ENCODE data around the gene ZNF516.
A peak's percentile ranks its signal among the peaks of the same experiment; 100 is the strongest.

The ZNF516 gene

DNA sequence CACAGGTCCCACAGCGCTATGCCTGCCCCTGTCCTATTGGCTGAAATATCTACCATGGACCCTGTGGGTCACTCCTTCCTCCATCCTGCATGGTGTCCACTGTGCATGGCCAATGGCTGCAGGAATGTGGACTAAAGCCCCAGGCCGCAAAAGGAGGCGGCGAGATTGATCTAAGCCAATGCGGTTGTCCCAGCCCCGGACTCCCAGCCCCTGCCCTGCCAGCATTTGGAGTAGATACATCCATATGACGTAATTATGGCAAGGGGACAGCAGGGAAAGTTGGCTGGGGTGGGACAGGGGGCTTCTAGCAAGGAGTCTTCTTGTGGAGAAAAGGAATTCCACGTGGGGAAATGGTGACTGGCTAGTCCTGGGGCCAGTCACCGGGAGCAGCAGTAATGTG lies 11.4 kb upstream of the ZNF516 start:
- no peak for DNase-seq

DNA sequence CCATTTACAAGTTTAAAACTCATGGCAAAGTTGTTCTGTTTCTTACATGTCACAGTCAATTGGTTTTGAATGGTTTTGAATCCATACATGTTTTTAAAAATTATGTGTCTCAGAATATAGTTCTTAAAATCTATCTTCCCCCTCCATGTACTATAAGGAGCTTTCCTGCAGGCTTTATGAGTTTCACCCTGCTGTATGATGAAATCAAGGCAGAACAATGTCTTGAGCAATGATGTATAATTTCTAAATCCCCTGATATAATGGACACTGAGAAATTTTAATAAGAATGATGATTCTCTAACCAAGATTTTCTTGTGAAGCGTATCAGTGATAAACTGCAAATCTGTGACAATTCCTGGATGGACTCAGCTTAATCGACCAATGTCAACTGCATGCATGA lies 10.6 kb upstream of the ZNF516 start:
- no peak for DNase-seq

DNA sequence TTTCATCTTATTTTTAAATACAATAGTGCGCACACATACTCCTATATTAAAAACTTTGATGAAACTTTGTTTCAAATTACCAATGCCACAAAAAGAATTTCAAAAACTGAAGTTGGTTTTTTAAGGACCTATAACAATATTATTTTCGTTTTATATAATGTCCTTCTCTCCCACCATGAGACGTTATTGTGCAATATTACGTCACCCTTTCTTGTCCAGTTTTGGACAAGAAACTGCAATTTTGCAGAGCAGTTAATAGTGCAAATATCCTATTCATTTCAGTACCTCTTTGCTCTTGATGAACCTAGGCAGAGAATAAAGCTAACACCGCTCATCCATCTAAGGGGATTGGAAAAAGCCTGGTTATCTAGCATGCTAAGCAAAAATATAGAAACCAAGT lies 9.7 kb upstream of the ZNF516 start:
- no peak for DNase-seq

DNA sequence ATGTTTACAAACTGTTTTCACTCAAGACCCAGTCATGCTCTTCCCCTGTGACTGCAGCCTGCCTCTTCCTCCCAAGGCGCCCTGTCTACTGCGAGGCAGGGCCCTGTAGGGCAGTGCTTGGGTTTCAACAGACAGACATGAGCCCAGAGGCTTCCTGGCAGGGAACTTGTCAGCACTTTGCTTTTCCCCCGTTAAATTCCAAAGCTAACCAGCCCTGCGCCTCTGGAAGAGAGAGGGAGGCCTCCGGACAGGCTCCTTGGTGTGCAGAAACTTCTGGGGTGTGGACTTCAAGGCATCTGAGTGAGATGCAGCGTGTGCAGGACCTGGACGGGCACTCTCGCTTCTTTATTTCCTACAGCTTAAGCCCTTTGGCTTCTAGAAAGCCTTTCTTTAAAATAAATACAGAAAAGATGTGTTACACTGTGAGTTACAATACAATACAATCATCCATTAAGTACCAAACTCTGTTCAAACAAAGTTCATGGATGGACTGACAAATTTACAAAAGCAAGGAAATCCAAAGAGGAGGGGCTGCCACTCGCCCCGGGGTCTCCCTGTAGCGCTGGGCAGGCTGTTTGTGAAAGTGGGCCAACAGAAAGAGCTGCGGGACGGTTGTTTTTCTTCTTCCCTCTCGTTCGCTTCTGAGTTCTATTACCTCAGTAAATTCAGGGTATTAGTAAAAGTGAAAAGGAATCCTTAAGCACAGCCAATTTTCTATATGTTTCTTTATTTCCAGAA lies 8.8 kb upstream of the ZNF516 start:
- DNase-seq = no peak

DNA sequence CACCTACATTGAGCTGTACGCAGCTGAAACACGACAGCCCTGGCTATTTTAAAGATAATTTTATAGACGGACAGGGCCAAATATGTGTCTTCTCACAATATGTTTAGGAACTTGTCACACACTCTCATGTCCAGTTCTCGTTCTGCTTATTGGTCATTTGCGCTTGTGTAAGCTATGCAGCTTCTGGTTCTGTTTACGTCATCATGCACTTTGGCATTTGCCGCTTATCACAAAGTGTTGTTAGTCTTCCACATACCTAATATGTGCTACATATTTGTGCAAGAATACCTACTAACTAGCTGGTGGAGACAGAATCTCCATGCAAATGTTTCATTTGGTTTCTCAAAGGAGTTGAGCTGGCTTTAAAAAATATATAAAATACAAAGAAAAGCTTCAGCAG lies 7.5 kb upstream of the ZNF516 start:
- no peak for DNase-seq

DNA sequence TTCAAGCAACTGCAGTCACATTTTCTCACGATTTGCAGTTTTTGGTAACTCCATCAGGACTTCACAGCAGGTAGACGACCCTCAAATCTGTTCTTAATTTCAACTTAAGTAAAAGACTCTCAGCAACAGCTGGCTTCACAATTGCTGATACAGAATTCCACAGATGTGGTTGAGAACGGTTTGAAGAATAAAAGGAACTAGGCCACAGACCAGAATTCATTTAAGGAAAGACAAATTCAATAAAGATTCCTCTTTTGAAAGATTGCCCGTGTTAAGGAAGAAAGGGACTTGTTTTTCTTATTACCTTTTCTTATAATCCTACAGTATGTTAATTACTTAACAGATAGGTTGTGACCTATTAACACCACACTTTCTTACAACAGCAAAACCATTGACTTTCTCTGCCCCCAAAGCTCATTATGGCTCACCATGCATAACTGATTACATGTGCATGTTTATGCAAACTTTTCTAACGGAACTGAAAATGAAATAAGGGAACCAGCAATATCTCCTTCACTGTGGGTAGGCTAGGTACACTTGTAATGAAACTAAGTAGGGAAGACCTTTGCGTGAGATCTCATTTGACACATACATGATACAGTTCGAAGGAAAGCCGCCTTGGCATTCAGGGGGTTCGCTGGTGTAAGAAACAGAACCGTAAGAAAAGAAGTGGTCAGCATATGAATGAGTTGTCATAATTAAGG lies 4.7 kb upstream of the ZNF516 start:
- DNase-seq = no peak

DNA sequence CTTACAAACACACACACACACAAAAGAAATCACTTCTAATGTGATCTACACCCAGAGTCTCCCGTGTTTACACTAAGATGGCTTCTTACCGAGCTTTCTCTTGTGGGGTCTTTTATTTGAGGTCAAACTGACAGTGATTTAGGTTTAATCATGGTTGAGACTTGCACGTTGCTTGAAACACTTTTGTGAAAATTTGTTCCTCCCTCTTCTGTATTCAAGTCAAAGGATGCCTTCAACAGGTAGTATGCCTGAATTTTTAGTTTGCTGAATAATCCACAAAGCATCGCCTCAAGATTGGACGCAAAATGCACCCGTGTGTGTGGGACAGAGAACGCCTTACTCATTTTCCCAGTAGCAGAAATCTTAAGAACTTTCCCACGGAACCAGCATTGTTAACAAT lies 4.0 kb upstream of the ZNF516 start:
- no peak for DNase-seq

DNA sequence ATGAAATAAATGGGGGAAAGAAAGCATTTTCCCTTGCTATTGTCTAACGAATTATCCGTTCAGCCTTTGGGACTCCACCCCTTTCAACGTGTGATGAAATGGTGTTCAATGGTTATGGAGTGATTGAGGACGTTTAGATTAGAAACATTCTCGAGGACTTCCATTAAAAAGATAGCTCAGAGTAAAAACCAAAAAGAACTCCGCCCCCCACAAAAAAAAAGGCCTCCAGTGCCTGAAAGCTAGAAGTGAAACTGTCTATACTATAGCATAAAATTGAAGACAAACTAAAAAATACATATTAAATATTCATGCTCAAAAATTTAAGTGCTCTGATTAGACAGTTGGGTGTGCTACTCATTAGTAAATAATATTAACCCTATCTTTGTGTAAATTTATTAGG lies 3.0 kb upstream of the ZNF516 start:
- DNase-seq = no peak

DNA sequence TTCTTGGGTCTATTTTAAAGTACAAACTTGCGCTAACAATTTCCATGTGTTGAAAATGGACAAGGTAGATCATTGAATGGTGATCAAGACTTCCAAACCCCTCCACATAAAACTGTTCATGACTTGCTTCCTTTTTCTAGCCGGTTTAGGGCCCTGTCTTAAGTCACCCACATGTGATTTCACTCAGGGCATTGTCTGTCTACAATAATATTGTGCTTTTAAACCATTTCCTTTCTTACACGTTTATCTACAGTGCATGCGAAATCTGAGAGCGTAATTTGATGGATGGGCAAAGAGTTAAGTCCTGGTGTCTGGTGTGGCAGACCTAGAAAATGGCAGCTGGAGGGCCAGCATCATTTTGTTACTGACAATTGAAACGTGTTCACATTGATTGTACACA lies 2.0 kb upstream of the ZNF516 start:
- DNase-seq = no peak

DNA sequence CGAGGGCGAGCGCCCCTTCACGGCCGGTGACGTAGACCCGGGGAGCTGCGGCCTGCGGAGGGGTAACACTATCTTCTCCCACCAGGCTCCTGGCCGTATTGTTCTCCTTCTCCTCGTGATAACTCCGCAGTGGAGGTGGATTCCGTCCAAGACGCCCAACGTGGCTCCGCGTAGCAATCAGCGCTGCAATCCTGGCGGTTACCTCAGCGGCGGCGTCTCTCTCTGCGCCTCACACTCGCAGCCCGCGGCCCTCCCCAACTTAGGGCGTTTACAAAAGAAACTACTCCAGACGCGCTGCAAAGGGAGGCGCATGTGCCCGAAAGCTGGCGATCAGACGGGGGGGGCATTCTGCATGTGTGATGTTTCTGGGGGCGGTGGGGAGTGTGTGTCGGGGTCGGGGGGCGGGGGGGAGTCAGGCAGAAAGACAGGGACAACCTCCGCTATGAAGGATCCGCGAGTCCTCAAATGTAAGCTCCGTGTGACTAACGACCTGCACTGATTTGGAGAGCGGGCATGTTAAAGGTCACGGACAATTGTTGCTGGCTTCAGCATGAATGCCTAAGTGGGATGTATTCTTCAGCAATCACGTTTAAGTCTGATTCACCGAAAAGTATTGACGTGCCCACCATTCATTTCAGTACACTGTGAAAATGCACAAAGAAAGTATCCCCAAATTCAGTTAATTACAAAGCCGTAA lies 1.3 kb upstream of the ZNF516 start:
- DNase-seq = peak in 1 of 2 experiments; percentile 32

DNA sequence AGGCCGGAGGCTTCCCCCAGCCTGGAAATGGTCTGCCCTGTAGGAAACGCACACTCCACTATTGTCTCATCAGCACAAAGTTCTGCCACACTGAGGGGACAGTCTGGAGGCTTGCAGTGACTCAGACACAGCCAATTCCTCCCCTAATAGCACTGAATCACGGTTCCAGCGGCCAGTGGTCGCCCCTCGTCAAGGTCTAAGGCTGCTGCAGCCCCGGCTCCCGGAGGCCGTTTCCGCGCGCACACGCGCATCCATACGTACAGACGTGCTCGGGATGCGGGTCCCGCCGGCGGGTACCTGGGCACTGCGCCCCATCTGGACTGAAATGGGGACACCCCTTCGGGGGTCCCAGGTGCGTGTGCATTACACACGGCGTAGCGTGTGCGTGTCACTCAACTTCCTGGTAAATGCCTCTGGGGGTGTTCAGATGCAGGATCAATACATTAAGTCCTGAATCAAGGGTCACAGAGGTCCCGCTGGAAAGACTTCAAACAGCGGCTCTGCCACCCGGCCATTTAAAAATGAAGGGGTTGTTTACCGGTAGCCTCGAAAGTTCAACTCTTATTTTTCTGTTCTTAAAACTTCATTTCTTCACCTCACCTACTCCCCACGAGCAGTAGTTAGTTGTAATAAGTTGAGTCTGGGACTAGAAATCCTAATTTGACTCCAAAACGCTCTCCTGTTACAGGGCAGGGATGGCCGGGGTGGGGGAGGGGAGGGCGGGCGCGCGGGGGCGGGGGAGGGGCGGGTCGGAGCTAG lies 572 bp upstream of the ZNF516 start:
- DNase-seq = peak in 1 of 2 experiments; percentile 45

DNA sequence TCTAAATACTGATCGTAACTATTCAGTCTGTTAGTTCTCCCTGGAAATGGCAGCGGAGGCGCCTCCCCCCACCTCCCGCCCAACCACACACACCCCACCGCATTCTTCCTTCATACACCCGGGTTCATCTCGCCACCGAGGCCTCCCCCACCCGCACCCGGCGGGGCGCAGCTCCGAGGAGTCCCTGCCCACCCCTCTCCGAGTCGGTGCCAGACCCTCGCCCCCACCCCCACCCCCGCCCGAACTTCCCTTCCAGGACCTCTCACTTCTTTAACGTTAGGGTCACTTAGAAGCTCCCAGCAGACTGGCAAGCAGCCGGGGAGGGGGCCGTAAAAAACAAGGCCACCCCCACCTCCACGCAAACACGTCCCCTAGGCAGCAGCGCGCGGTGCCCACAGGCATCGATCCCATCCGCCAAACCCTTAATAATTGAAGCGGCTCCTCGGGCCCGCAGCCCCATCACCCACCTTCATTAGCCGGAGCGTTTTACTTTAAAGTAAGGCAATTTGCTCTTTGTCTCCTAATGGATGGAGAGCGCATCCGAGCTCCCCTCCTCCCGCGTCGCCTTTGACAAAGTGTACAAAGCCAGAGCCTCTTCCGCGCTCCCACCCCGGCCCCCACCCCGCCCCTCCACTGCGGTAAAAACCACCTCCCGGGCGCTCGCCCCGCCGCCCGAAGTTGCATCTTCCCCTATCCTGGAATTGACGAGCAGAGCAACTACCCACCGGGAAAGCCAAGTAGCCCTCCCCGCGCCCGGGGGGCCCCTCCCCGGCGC lies 624 bp downstream of the ZNF516 start:
- peak; percentile 16 to 39 for DNase-seq

DNA sequence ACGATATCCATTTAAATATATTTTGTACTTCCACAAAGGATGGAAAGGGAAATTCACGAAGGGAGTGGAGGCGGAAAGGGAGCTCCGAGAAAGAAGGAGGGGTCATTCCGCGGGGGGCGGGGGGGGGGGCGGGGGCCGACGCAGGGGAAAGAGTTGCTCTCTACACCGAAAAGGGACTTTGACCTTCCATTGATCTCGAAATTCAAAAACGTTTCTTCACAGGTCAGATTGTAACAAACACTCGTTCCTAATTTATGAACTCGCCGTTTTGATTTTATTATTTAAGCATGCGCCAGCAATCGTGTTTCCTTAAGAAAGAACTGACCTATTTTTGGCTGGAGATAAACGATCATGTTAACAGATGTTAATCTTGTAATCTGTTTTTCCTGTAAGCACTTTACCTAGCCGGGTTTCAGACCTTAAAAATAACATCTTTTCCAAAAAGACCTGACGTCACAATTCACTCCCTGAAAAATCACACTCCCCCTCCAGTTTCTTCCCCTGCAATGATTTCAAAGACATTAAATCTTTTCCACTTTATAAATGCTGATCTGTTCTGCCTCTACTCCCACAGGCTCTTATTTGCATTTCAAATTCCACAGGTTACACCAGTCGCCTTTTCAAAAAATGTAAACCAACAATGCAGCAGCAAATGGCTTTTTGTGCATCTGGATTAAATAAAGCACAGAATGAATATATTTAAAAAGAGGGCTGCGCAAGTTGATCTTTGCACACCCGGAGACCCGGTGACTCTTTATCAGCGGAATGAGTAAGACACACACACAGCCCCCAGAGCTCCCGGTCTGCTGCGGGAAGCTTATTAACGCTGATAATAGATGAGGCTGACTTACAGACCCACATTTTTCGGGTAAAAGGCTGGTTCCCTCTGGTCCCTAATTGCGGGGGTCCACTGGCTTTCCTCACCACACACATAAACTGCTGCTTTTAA lies 1.6 kb downstream of the ZNF516 start:
- peak; percentile 70 to 79 for DNase-seq

DNA sequence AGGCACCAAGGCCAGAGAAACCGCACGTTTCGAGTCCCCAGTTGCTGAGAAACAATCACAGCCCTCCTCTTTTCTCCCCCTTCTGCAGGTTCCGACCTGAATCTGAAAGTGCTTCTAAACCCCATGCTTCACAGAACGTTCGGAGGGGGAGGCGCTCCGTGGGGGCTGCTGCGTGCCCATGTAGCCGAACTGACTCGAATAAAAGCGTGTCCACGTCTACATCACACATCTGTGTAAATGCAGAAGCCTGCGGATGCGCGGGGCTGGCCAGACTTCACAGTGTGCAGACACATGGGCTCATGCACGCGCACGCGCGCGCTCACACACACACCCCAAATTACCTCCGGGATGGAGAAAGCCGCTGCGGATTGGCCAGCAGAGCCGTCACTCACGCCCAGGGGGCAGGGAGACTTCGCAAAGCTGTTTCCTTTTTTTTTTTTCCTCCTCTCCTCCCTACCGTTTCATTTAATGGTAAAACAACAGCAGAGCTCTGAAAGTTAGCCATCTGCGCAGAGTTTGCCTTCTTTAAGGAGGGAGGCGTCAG lies 2.3 kb downstream of the ZNF516 start:
- DNase-seq = peak; percentile 93 to 98

DNA sequence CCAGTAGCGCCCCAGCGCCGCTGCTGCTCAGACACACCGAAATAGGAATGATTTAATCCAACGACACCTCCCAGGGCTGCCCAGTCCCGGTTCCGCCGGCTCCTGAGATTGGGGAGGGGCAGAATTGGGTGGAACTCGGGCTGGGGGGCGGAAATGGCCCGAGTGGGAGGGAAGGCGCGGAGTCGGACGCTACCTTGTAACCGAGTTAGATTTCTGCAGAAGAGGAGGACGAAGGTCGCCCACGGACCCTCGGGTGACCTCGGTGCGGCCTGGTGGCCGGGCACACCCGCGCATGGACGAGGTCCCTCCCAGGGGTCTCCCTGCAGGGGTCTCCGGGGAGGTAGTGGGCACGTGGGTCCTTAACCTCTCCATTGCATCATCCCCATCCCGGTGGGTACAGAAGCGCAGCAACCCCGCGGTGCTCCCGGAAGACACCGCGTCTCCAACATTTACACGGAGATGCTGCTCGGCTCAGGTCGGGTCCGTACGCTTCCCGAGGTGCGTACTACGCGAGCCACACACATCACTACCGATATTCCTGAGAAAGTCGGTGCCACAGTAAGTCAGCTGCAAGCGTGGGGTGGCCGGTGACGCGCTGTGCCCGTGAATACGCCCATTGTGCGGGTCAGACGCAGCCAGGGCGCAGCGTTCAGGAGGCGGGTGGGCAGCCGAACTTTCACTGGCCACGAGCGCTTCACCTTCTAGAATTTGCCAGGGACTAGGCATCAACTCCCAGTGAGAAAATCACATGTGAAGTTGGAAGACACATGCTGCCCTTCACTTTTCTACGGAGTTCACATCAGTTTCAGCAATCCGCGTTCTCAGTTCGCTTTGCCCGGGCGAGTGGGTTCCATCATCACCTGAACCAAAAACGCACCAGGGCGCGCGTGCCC lies 3.0 kb downstream of the ZNF516 start:
- DNase-seq = peak; percentile 43 to 48

DNA sequence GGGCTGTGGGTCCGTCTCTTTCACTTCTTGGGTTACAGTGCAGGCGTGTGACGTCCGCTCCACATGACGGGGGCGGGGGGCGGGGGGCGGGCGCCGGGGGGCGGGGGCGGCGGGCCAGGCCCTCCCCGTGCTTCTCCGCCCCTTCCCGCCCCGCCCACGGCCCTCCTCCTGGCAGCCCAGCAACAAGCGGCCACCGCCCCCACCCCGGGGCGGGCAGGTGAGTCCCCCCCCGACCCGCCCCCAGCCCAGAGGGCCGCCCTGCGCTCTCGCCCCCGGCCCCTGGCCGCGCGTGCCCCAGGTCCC lies 3.6 kb downstream of the ZNF516 start:
- peak; percentile 48 to 62 for DNase-seq

DNA sequence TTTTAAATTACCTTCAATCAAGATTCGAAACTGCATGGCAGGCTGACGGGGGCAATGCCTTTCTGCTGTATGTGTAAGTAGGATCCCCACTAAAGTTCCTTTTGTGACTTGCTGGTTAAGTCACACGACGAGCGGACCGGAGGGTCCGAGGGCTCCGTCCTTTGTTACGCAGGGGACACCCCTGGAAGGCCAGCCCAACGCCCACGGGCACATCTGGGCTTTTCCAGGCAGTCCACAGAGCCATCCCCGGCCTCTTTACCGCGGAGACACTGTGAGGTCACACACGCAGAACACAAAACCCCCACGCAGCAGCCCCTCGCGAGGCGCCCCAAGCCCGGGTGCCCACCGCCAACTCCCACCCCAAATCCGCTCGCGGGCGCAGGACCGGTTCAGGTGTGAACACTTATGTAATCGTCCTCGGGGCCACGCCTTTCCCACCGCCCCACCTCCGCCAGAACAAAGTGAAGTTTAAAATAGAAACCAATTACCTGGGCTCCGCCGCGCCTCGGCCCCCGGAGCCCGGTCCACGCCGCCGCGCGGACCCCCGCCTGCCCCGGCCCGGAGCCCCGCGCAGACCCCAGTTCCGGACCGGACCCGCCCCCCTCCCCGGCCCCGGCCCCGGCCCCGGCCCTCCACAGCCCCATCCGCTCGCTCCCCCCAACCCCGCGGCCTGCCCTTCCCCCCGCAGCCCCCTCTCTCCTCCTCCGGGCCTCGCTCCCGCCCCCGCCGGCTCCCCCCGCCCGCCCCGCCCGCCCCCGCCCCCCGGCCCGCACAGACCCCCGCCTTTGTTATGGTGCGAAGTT lies 4.2 kb downstream of the ZNF516 start:
- peak in 1 of 2 experiments; percentile 54 for DNase-seq

DNA sequence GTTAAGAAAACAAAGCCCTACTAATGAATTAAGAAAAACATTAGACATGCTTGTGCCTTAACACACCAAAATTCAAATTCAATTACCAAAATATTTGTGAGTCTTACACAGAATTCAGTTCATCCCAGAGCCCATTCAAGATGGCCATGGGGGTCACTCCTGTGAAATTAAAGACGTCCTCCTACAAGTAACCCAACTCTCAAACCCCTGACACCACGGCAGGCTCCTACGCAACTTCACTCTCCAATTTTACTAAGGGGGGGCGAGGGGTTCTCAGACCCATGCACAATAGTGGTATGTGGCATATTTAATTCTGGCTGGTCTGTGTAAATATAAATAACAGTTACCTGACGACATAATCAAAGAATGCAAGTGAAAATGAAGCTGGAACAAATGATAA lies 5.0 kb downstream of the ZNF516 start:
- peak in 1 of 2 experiments; percentile 11 for DNase-seq

DNA sequence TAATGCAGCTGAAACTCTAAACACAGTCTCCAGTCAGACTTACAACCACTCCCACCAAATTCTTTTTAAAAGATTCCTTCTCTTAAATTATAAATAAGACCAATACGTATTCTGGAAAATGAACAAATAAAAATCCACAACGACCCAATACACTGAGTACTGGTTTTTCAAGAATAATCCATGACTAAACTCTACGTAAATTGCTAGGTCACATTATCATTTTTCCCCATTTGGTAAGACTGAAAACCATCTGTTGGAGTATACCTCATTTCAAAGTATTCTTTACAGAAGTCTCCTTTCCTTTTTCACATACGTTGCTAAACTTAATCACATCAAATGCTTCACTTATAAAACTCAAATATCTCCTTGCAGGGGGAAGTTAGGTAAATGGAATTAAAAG lies 6.0 kb downstream of the ZNF516 start:
- no peak for DNase-seq

All from NCI-H524 (cell line).